ENCODE results near the gene SORCS2. TPM values are rescaled to one million over a fixed set of nuclear protein-coding genes. Genes with fewer than 3 reads are reported as not detected.

The SORCS2 gene
- total RNA-seq, 4 donors from 2014 or later: 0.26 to 17.1 (median 2.9) TPM

DNA sequence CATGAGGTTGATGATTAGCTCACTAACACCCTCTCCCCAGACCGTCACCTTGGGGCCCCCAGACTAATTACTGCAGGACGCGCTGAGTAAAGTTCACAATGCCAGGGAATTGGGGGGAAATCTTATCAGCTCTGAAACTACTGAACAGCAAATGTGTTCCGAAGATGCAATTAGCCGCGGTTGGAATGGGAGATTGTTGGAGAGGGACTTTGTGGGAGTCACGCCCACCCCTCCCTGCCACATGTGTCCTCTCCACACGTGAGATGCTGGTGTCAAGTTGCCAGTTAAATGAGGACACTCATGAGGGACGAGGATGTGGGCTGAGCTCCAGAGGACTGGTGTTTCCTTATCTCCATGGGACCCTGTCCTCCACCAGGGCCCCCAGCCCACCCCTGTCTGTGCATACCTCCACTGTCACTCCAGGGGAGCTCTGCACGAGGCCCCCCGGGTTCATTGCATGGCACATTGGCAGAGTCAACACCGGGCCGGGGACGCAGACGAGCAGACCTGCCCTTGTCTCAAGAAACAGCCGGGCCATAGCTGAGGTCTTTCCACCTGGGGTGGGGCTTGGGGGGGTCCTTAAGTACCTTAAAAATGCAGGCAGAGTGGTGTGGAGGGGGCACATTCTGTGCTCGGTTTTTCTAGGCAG is 417.8 kb downstream of the SORCS2 start:
- intact Hi-C loops (cut with DNase I; ENCODE audit: low total_unique reads): no loop called here
- Histone ChIP-seq H3K27ac (no peak overlapping the region), H3K36me3 (no peaks in the 10 kb centered on the region), H3K4me1 (no peaks in the 10 kb centered on the region), H3K9me3 (no peaks in the 10 kb centered on the region), H3K4me3 (no peak overlapping the region), H3K27me3 (no peaks in the 10 kb centered on the region)
- DNase-seq: no peak
- TF ChIP-seq POLR2A (IDR thresholded peaks at IDR 0.05): no peak
- TF ChIP-seq, protein P1, sequence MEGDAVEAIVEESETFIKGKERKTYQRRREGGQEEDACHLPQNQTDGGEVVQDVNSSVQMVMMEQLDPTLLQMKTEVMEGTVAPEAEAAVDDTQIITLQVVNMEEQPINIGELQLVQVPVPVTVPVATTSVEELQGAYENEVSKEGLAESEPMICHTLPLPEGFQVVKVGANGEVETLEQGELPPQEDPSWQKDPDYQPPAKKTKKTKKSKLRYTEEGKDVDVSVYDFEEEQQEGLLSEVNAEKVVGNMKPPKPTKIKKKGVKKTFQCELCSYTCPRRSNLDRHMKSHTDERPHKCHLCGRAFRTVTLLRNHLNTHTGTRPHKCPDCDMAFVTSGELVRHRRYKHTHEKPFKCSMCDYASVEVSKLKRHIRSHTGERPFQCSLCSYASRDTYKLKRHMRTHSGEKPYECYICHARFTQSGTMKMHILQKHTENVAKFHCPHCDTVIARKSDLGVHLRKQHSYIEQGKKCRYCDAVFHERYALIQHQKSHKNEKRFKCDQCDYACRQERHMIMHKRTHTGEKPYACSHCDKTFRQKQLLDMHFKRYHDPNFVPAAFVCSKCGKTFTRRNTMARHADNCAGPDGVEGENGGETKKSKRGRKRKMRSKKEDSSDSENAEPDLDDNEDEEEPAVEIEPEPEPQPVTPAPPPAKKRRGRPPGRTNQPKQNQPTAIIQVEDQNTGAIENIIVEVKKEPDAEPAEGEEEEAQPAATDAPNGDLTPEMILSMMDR (IDR thresholded peaks at IDR 0.05): no peak

- H3K36me3 ChIP-seq: no peaks in the 10 kb centered on the region
- TF ChIP-seq, protein P1 (IDR thresholded peaks at IDR 0.05): no peak
- no peak for TF ChIP-seq POLR2A (IDR thresholded peaks at IDR 0.05)
- intact Hi-C loops (cut with DNase I; ENCODE audit: low total_unique reads): no loop called here
These were observed 418.5 kb downstream of the SORCS2 start for GRCh38 chr4:7610841-7611240.

GRCh38 chr4:7612311-7612897 is 420.1 kb downstream of the SORCS2 start:
- intact Hi-C loops (cut with DNase I; ENCODE audit: low total_unique reads): no loop called here
- no peak for DNase-seq
- Histone ChIP-seq H3K27ac (no peak overlapping the region), H3K36me3 (no peaks in the 10 kb centered on the region), H3K9me3 (no peaks in the 10 kb centered on the region), H3K4me1 (no peaks in the 10 kb centered on the region), H3K4me3 (no peak overlapping the region), H3K27me3 (no peaks in the 10 kb centered on the region)
- TF ChIP-seq, protein P1 (IDR thresholded peaks at IDR 0.05): no peak
- TF ChIP-seq POLR2A (IDR thresholded peaks at IDR 0.05): no peak

More at GRCh38 chr4:7610841-7611240, 418.5 kb downstream of the SORCS2 start:
- no peak overlapping the region for H3K4me3 ChIP-seq
- DNase-seq: no peak
- no peaks in the 10 kb centered on the region for H3K4me1 ChIP-seq
- no peaks in the 10 kb centered on the region for H3K9me3 ChIP-seq
- H3K27ac ChIP-seq: no peak overlapping the region
- H3K27me3 ChIP-seq: no peaks in the 10 kb centered on the region

DNA sequence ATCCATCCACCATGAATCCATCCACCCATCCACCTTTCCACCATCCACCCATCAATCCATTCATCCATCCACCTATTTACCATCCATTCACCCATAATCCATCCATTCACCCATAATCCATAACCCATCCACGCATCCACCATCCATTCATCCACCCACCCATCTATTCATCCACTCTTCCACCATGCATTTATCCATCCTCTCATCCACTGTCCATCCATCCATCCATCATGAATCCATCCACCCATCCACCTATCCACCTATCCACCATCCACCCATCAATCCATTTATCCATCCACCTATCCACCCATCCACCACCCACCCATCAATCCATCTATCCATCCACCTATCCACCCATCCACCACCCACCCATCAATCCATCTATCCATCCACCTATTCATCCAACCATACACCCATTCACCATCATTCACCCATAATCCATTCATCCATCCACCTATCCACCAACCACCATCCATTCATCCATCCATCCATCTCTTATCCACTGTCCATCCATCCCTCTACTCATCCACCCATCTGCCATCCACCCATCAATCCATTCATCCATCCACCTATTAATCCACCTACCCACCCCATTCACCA is 422.1 kb downstream of the SORCS2 start:
- intact Hi-C loops (cut with DNase I; ENCODE audit: low total_unique reads): no loop called here
- Histone ChIP-seq H3K36me3 (no peaks in the 10 kb centered on the region), H3K4me1 (no peaks in the 10 kb centered on the region), H3K9me3 (no peaks in the 10 kb centered on the region), H3K27ac (no peak overlapping the region), H3K4me3 (no peak overlapping the region), H3K27me3 (no peaks in the 10 kb centered on the region)
- no peak for DNase-seq
- no peak for TF ChIP-seq POLR2A (IDR thresholded peaks at IDR 0.05)
- TF ChIP-seq, protein P1 (IDR thresholded peaks at IDR 0.05): no peak

DNA sequence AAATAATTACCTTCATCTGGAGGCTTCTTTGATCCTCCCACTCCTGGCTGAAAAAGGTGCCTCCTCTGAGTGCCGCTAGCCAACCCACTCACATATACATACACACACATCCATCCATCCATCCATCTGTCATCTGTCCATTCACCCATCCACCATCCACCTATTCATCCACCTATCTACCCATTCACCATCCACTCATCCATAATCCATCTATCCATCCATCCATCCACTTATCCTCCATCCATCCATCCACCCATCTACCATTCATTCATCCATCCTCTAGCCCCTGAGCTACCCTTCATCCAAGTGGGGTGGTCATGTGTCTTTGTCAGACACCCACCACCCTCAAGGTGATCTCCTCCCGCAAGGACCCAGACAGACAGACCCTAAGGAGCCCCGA is 423.9 kb downstream of the SORCS2 start:
- H3K9me3 ChIP-seq: no peaks in the 10 kb centered on the region
- intact Hi-C loops (cut with DNase I; ENCODE audit: low total_unique reads): no loop called here
- TF ChIP-seq POLR2A (IDR thresholded peaks at IDR 0.05): no peak
- TF ChIP-seq, protein P1 (IDR thresholded peaks at IDR 0.05): no peak
- H3K27me3 ChIP-seq: no peaks in the 10 kb centered on the region
- H3K4me1 ChIP-seq: no peaks in the 10 kb centered on the region
- DNase-seq: no peak
- no peak overlapping the region for H3K4me3 ChIP-seq
- no peaks in the 10 kb centered on the region for H3K36me3 ChIP-seq
- no peak overlapping the region for H3K27ac ChIP-seq

Measured in uterus (tissue), 4 donors.